ENCODE results near the gene CRYBB2. TPM values are rescaled to one million over a fixed set of nuclear protein-coding genes. Genes with fewer than 3 reads are reported as not detected.
"Not testable (repeated sequence)": the region's sequence is repeated elsewhere in the genome, so short reads cannot be mapped to it uniquely, and the experiment has no call there.

Gene CRYBB2
- total RNA-seq, 2 donors from 2014 or later: 0.51 TPM; not detected in 1

GRCh38 chr22:25280118-25280517 lies 60.7 kb downstream of the CRYBB2 start:
- not testable (repeated sequence) for DNase-seq; H3K27ac Mint-ChIP-seq; ATAC-seq (replicated peaks in 1 of 2); H3K36me3 Mint-ChIP-seq (ENCODE audit: insufficient read depth in 2 of 2); H3K4me3 Mint-ChIP-seq; H3K9me3 Mint-ChIP-seq
- H3K27me3 Mint-ChIP-seq (ENCODE audit: low read depth): peaks cover 66% of the 10 kb centered on the region
- H3K4me1 Mint-ChIP-seq (ENCODE audit: low read depth): peaks cover 12% of the 10 kb centered on the region

Other genes starting within 250 kb of the CRYBB2 start
- gene CRYBB3, start 19.8 kb upstream of the CRYBB2 start, total RNA-seq: under 1 TPM; 0.30 to 0.77 TPM

All from activated T-cell treated with anti-CD3 and anti-CD28 coated beads, Interleukin-2, amount 50 U/mL, for 72 hours (primary cell).